HG02885 (cell line): Measurements from ENCODE around the gene CCDC92B.
"Not testable (repeated sequence)": the region's sequence is repeated elsewhere in the genome, so short reads cannot be mapped to it uniquely, and the experiment has no call there.

Source experiments
- ATAC-seq: cut with Tn5 transposase; IDR thresholded peaks from one replicate; pipeline ENCODE4 v1.9.1; 2021; ENCODE audit warnings: mild to moderate bottlenecking; ENCODE audit not compliant: unreplicated experiment, poor library complexity

The CCDC92B gene

DNA sequence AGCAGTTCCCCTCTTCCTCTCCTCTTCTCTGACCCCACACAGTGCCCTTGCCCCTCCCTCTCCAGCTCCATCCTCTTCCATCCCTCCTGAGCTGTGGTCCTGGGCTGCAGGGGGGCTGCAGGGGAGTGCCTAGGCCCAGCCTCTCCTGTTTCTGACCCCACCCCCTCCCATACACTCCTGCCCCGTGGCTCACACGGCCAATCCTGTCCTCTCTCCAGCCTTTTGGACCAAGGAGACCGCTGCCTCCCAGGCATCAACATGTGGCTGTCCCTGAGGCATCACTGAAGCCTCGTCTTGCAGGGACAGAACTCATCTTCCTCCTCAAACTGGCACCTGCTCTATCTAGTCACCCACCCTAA, 44.6 kb downstream of the CCDC92B start:
- no peak for ATAC-seq

DNA sequence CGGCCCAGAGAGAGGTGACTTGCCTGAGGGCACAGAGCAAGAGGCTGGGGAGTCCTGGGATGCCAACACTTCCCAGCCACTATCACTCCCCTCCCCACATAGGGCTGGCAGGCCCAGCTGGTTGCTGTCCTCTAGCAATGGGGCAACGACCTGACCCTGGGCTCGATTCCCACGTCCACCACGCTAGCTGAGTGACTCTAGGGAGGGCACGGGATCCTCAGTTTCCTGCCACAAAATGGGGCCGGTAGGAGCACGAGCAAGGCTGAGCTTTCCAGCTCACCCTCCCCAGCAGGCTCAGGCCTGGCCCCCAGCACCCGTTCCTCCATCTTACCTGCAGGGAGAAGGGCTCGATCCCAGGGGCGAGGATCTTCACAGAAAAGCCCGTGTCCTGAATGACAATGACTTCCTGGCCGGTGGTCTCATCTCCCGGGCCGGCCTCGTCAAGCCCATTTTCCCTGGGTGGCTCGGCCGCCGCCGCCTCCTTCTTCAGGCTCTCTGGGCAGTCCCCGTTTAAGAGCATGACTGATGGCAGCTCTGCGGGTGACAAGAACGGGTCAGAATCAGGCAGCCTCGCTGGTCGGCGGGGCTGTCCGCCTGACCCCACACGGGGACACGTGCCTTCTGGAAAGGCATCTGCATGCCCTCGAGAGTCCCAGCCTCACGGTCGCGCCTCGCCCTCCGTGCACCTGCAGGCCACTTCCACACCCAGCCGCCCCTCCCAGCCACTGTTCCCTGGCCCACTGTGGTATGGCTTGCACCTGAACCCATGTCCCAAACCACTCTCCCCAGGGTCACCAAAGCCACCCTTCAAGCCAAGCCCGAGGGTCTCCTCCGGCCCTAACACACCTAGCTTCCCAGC, 45.2 kb downstream of the CCDC92B start:
- no peak for ATAC-seq

DNA sequence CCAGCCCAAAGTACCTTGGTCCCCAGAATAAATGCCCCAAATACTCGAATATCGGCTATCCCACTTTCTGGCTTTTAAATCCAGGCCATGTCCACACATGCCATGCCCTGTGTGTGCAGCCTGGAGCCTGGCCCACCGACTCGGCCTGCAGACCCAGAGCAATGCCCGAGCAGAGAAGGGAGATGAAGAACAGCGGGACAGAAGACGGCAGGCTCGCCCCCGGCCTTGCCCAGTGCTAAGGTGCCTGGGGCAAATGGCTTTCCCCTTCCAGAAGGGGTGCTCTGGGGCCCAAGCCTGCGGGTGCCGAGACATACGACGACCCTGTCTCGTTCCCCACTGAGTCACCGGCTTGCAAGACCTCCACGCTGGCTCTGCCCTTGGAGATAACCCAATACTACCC, 45.8 kb downstream of the CCDC92B start:
- ATAC-seq = no peak

DNA sequence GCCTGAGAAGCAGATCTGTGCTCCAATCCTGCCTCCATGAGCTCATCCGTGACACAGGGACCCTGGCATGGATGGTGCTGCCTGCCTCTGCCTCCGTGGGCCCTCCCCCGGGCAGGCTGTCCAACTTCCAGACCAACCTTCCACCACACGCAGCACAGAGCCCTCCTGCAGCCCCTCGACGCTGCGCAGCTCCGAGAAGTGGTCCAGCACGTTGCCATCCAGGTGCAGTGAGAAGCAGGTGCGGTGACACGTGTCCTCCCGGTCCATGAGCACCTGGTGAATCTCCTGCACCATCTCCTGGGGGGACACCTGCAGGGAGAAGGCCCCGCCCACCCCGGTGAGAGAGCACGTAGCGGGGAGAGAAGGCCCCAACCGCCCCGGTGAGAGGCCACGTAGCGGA, 46.3 kb downstream of the CCDC92B start:
- no peak for ATAC-seq

DNA sequence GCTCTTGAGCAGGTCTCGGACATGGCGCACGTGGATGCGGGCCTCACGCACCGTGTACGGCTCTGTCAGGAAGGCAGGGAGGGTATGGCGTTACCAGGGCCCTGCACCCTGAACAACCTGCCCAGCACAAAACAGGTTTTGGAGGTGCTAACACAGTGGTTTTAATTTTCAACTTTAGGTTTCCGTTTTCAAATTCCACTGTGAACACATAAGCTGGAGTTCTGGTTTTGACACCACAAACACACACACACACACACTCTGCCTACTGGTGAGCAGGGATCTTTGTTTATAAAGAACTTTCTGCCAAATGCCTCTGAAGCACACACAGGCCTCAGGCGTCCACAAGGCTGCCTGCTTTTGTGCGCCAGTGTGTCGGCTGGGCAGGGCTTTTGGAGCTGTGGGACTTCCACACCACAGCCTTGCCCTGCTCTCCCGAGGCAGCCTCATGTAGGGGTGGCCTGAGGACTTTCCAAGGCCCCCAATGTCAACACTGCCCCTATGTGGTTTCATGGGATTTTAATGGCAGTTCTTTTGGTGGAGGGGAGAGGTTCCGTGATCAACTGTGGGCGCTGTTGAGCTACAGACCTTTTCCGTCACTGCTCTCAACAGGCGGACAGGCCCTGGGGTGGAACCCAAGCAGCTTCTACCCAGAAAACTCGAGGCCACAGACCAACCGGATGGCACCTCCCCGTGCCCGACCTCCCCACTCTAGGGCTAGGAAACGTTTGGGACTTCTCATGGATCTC, 47.3 kb downstream of the CCDC92B start:
- no peak for ATAC-seq

DNA sequence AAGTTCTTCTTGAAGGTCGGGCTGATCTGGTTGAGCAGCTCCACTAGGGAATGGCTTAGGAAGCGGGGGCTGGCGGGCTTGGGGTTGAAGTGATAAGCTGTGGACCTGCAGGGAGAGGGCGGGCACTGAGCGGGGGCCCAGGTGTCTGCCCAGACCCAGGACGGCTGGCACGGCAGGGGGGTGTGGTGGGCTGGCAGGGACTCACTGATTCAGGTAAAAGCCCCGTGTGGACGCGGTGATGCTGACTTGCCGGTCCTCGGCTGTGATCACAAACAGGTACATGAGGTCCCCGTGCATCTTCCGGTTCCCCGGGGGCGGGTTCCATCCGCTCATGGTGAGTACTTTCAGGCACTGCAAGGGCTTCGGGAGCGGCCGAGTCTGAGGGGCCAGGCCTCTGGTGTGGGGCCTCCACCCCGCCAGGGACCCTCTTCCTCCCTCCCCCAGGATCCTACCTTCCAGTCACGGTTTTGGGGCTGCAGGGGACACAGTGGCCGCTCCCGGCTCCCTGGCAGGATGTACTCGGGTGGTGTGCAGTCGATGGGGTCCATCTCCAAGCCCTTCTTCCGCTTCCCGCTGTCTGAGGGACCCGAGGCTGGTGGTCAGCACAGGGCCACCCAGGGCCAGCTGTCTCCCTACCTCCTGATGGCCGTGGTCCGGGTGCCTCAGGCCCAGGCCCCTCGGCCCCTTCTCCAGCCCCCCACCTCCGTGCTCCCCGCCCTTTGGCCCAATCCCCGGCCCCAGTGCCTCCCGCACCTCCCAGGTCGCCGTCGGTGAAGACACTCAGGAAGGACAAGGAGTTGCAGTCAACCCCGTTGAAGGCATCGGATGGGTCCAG, 48.1 kb downstream of the CCDC92B start:
- no peak for ATAC-seq

DNA sequence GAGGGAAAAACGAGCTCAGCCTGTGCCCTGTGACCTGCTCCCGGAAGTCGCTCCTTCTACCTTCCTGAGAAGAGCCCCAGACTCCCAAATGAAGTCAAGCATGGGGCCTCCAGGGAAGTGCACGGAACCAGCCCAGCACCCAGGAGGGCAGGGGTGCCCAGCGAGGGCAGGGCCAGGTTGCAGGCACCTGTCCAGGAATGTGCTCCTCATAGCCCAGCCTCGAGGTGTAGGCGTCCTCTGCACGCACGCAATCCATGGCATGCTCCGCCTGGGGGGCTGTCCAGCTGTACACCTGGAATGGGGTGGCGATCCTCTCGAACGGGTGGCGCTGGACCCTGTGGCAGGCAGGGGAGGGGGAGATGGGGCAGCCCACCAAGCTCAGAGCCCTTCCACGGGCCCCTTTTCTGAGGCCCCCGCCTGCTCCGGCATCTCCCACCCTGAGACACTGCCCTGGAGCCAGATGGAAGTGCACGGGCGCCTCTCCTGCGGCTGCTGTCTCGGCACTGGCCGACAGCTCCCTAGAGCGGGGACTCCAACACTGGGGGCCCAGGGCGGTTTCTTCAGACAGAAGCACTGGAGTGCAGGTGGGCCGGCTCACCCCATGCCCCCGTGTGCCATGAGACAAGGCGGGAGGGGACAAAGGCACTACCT, 48.8 kb downstream of the CCDC92B start:
- ATAC-seq = no peak

DNA sequence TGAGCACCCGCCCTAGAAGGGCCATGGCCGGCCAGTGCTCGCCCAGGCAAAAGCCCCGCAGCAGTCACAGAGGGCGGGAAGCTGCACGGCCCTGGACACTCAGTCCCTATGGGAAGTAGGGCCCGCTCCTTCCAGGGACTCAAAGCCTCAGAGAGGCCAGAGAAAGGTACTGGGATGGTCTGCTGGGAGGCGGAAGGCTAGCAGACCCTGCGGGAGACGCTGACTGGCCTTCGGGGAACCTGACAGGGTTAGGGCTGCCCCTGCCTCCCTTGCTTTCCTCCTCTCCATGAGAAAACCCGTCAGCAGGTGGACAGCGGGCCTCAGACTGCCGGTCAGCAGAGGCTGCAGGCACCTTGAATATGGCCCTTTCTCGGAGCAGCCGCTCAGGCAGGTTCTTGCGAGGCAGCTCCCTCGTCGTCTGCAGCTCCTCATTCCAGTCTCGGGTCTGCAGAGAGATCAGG, 49.4 kb downstream of the CCDC92B start:
- no peak for ATAC-seq

DNA sequence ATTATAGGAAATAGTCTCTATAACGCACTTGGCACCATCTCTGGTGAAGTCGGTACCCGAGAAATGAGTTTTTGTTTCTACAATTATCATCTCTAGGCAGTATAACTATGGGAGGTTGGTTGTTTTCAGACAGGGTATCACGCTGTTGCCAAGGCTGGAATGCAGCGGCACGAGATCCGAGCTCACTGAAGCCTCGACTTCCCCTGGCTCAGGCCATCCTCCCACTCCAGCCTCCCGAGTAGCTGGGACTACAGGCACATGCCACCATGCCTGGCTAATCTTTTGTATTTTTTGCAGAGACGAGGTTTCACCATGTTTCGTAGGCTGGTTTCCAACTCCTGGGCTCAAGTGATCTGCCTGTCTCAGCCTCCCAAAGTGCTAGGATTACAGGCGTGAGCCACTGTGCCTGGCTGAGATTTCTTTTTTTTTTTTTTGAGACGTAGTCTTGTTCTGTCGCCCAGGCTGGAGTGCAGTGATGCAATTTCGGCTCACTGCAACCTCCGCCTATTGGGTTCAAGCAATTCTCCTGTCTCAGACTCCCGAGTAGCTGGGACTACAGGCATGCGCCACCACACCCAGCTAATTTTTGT, 50.1 kb downstream of the CCDC92B start:
- not testable (repeated sequence) for ATAC-seq

DNA sequence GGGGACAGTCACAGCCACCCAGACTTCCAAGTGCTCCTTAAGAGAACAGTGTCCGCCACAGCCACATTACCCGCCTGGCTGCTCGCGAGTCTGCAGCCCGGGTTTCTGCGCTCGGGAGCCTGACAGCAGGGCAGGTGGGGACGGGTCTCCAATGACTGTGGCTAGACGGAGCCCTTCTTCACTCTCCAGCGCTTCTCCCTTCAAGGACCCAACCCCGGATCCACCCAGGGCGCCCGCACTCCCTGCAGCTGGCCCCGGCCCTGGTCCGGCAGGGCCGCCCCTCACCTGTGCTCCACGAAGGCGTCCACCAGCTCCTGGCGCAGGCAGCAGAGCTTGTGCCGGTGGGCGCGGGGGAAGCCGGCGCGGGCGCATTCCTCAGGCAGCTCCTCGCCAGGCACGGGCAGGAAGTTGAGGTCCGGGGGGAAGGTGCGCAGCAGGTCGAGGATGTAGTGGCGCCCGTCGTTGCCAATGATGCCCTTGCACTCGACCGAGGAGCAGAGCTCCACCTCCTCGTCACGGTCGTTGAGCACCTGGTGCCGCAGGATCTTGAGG, 51.8 kb downstream of the CCDC92B start:
- no peak for ATAC-seq

DNA sequence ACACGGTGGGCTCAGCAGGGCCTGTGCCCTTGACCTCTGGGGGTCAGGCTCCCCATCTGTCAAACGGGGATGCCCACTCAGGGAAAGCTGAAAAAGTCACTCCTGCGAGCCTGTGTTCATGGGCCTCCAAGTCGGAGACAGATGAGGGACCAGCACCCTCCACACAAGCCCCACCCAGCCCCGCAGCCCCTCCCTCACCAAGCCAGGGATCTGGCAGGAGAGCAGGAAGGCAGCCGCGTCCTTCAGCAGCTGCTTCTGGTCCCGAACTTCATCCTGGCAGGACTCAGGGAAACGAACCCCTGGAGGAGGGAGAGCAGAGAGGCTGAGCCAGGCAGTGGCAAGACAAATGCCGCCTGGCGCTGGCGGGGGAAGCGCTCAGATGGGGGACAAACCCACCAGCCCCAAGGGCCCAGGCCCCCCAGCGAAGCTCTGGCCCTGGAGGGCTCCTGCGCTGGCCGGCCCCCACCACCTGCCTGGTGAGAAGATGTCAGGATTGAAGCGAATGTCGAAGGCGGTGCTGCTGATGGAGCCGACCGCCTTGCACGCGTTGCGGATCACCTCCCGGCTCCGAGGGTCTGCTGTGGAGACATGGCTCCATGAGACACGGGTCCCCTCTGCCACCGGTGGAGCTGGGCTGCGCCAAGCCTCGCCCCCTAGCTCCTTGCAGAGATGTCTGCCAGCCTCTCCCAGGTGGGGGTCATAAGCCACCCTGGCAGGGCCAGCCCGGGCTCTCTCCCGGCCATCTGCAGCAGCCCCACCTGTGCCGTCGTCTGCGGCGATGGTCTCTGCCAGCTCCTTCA, 53.3 kb downstream of the CCDC92B start:
- ATAC-seq = no peak

DNA sequence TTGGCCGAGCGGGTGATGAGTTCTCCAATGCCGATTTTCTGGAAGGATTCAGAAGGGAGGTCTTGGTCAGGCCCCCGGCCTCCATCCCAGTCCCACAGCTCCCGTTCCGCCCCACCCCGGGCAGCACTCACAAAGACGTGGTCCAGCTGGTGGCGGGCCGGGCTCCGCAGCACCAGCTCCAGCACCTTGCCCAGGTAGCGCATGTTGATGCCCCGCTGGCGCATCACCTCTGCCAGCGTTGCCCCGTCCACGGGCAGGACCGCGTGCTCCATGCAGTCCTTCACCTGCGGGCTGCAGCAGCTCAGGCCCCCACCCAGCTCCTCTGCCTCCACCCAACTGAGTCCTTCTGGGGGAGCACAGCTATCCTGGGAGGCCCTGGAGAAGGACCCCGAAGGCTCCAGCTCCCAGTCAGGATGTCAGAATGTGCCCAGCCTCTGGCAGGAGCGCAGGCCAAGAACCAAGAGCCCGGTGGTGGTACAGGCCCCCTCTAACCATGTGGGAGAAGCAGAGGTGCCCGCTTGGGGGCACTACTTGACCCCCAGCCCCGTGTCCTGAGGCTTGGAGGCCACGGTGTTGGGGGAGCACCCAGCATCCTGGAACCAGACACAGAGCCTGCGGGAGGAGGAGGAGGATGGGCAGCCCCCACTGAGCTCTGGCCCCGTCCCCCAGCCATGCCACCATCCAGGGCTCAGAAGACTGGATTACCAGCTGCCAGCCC, 54.0 kb downstream of the CCDC92B start:
- no peak for ATAC-seq

DNA sequence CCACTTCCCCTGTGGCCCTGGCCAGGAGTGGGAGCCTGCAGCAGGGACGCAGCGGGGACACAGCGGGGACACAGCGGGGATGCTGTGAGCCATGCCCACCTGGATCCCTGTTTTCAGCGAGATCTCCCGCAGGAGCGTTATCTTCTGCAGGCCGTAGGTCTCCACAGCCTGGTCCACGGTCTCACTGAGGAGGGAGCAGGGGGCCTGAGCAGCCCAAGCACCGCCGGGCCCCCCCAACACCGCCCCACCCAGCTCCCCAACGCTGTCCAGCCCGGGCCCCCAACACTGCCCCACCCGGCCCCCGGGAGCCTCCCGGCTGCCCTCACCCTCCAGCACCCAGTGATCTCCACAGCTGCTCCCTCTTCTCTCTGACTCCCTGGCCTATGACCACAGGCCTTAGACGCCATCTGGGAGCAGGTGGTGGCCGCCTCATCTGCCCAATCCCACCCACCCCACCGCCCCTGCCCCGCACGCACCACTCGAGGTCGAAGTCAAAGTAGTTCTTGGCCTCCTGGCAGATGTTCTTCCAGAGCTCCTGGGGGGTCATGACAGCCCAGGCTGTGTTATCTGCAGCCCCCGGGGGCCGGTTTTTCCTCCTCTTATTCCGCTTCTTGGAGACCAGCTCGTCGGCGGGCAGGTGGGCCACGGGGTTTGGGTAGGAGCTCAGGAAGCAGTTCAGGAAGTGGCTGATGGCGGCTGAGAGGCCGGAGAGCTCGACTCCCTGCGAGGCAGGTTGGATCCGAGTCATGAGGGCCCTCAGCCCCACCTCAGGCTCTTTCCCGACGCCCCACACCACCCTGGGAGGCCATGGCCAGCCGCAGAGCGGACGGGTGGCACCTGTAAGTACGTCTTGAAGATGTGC, 54.8 kb downstream of the CCDC92B start:
- no peak for ATAC-seq

DNA sequence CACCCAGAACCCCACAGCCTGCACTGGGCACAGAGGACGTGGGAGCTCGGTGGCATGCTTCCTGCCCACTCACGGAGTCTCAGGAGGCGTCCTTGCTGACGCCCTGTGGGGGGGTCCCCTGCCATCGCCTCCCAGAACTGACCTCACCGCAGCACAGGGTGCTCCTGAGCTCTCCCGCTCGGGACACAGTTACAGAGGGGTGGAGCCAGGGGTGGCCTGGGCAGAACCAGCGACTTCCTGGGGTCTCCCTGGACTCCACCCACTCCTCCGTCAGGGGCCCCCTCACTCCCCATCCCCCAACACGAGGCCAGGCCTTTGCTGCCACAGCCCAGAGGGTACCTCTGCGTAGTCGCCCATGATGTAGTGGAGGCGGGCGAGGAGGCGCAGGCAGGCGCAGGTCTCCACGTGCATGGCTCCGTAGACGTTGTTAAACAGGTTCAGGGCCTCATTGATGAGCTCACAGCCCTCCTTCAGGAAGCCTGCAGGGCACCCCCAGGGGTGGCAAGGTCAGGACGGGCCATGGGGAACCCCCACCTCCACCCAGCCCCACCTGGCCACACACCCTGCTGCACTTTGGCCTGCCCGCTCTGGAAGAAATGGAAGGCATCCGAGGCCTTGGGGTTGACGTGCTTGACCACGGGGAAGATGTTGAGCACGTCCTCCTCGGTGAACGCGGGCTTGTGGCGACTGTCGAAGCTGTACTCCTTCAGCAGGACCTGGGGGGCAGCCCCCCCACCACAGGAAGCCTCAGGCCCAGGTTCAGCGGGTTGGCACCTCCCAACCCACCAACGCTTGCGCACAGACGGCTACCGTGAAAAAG, 55.7 kb downstream of the CCDC92B start:
- no peak for ATAC-seq

DNA sequence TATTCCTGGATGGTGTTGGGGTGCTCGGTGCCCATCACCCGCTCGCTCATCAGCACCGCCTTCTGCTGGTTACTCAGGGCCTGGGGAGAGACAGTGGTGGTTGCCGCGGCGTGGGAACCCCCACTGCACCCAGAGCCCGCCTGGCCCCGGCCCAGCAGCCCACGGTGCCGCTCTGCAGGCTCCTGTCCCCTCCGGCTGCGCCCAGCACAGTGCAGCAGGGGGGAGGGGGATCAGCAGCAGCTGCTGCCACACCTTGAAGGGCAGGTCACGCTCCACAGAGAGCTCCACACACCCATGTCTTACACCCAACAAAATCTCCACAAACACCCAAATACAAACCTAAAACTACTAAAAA, 56.7 kb downstream of the CCDC92B start:
- no peak for ATAC-seq

DNA sequence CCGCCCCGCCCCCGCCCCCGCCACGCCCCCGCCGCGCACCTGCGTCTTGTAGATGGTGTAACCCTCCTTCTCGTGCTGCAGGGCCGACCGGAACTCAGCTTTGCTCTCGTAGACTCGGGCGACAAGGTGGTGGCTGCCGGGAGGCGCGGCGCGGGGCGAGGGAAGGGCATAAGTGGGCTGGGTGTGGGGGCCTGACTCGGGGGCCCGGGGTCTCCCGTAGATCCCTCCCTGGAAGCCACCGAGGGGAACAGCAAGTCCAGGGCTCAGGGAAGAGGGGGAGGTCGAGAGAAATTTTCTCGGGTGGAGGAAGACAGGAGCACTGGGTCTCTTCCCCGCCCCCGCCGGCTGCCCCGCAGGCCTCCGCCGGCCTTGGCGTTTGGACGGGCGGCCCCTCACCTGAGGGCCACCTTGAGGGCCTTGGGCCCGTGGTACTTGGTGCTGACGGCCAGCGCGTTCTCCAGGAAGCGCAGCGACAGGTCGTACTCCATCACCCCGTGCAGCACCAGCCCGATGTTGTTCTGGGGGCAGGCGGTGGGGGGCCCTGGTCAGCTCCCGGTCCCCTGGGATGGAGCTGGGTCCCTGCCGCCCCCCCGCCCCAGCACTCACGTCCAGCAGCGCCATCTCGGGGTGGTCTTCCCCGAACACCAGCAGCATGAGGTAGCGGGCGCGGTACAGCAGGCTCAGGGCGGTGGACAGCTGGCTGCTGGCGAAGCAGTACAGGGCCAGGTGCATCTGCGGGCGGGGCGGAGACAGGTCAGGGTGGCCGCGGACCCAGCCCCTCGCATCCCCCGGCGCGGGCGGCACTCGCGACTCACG, 57.3 kb downstream of the CCDC92B start:
- no peak for ATAC-seq
